ENCODE data around the gene ERG28.
A peak's percentile ranks its signal among the peaks of the same experiment; 100 is the strongest.

The ERG28 gene, protein sequence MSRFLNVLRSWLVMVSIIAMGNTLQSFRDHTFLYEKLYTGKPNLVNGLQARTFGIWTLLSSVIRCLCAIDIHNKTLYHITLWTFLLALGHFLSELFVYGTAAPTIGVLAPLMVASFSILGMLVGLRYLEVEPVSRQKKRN

DNA sequence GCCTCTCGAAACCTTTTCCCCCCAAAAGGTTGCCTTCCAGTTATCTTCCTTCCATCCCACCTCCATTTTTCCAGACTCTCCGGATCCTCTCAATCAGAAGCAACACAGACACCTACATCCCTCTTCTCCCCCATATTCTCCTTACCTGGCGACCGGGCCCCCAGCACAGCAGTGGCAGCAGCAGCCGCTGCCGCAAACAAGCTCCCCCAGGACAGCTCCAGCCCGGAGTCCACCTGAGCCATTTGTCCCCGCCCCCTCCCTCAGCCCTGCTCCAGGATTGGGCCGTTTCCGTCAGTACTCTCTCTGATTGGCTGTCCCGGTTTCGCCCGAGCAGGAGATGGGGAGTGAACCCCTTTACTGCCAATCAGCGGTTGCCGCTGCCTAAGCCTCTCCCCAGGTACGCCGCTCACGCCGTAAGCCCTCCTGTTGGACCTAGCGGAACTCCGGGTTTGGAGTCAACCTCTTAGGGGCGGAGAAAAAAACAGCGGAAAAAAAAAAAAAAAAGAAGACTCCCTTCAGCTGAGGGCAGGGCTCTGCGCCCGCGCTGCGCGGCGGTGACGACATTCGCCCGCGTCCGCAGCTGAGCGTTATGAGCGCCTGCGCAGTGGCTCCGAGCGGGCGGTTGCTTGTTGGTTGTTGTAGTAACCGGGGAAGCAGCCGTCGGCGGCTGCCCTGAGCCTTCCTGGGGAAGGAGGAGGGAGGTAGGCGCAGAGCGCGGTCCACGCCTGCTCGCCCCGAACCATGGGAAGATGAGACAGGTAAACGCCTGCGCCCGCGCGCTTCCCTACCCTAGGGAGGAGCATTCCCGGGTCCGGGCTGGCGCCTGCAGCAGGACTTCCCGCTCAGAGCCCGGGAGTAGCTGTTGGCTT, at the start of gene ERG28, which contains the start of gene TTLL5:
TSS of gene ERG28 (minus strand) at position 247 of the 869 bp plus-strand sequence. CDS start 3,374 bp downstream, outside the sequence.
TSS of gene TTLL5 (plus strand) at position 617 of the 869 bp plus-strand sequence. CDS start 1,904 bp downstream, outside the sequence.
- TF ChIP-seq, protein P1, sequence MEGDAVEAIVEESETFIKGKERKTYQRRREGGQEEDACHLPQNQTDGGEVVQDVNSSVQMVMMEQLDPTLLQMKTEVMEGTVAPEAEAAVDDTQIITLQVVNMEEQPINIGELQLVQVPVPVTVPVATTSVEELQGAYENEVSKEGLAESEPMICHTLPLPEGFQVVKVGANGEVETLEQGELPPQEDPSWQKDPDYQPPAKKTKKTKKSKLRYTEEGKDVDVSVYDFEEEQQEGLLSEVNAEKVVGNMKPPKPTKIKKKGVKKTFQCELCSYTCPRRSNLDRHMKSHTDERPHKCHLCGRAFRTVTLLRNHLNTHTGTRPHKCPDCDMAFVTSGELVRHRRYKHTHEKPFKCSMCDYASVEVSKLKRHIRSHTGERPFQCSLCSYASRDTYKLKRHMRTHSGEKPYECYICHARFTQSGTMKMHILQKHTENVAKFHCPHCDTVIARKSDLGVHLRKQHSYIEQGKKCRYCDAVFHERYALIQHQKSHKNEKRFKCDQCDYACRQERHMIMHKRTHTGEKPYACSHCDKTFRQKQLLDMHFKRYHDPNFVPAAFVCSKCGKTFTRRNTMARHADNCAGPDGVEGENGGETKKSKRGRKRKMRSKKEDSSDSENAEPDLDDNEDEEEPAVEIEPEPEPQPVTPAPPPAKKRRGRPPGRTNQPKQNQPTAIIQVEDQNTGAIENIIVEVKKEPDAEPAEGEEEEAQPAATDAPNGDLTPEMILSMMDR (IDR thresholded peaks at IDR 0.05; ENCODE audit: extremely low read depth, missing control alignments): no peak
- DNase-seq (ENCODE audit: low spot score): peak; percentile 94

DNA sequence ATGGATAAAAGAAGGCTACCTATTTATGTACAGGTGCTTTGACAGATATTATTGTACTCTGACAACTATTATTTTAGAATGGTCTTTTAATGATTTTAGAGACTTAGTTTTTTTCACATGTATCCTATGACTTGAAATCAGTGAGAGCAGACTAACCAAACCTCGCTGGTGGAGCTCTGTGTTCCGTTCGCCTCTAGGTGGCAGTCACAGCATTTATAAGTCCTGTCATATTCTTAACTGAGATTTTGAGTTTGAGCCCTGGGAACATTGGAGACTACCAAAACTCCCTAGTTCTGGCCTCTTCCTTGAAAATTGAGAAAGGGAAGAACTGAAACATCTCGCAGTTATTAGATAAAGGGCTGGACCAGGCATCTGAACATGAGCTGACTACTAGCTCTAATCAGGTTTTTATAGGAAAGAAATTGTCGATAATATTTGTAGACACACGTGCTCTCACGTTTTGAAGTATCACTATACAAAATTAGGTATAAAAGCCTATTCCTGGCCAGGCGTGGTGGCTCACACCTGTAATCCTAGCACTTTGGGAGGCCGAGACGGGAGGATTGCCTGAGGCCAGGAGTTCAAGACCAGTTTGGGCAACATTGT, 48.6 kb upstream of the ERG28 start:
- TF ChIP-seq, protein P1 (IDR thresholded peaks at IDR 0.05; ENCODE audit: extremely low read depth, missing control alignments): peak; percentile 71
- peak; percentile 67 for DNase-seq (ENCODE audit: low spot score)

DNA sequence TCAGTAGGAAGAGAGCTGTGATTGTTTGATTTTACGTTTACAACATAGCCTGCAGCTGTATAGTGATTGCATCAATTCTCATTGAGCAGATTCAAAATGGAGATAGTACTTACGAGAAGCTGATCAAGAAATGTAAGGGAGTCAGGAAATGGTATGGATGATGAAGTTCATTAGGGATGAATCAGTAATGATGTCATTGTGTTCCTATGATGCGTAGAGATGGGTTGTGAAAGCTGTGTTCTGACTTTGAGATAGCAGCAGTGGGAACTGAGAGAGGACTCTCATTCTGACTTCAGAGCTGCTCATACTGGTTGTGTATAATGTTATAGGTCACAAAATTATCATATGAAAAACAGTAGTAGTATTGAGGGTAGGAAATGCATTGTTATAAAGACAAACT, 44.3 kb upstream of the ERG28 start:
- TF ChIP-seq, protein P1 (IDR thresholded peaks at IDR 0.05; ENCODE audit: extremely low read depth, missing control alignments): no peak

DNA sequence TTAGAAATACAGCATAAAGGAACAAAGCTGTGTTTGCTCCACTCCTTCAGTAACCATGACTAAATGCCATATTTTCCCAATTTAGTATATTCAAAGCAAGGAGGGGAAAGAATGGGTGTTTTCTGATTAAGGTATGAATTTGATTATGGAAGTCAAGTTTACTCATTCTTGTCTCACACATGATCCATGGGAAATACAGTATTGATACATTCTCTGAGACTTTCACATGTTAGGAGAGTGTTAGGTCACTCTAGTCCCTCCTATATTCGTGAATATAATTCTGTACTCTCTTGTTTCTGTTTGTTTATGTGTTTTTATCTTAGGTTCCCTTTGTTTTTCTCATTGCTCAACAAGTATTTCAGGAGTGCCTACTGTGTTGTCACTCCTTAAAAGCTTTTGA, 42.8 kb upstream of the ERG28 start:
- DNase-seq (ENCODE audit: low spot score): no peak
- TF ChIP-seq, protein P1 (IDR thresholded peaks at IDR 0.05; ENCODE audit: extremely low read depth, missing control alignments): no peak

More for the DNA sequence above, 44.3 kb upstream of the ERG28 start:
- no peak for DNase-seq (ENCODE audit: low spot score)

DNA sequence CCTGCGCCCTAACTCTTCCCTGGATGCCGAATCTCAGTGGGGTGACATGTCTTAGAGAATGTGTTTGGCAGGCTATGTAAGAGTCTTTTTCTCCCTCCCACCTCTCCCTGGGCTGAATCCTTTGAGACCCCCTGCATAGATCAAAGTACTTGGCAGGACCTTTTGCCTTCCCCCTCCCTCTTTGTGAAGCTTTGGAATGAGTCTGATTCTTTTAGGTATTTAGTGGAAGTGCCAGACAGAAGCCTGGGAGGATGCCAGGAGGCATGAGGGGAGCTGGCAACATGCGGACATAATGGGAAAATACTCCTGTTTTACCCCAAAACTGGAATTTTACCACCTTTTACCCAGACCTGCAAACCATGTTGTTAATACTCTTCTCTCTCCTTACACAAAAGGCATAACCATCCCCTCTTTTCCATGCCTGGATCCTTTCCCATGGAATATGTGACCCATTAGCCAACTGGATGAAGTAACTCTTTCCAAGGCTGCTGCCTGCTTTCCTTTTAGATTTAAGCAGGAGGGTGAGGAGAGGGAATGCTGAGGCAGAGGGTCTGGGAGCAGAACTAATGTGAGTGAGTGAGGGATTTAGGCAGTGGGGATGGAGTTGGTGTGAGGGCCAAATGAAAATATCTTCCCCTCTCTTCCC, 42.1 kb upstream of the ERG28 start:
- TF ChIP-seq, protein P1 (IDR thresholded peaks at IDR 0.05; ENCODE audit: extremely low read depth, missing control alignments): no peak
- DNase-seq (ENCODE audit: low spot score): no peak

DNA sequence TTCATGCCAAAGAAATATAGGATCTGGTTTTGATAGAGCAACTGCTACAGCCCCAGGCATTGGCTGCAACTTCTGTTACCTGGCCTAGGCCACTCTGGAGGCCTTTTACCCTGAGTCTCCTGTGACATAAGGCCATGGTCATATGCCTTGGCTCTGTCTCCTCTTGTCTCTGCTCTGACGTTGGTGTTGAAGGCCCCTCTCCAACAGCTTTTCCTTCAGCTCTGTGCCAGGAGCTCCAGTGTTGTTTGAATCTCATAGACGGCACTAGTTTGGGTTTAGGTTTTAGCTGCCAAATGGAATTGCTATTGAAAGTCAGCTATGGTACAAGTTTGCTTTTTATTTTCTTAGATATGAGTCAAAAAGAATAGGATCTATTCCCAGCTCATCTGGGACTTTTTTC, 41.4 kb upstream of the ERG28 start:
- DNase-seq (ENCODE audit: low spot score): no peak
- TF ChIP-seq, protein P1 (IDR thresholded peaks at IDR 0.05; ENCODE audit: extremely low read depth, missing control alignments): no peak

All from GM20000 (cell line).